NOMO-1 treated with DMSO at 0.1 percent for 48 hours (cell line): ENCODE results near the gene HUS1.
A peak's percentile ranks its signal among the peaks of the same experiment; 100 is the strongest.
"Not testable (repeated sequence)": the region's sequence is repeated elsewhere in the genome, so short reads cannot be mapped to it uniquely, and the experiment has no call there.

ENCODE experiments used
- DNase-seq: peaks from one replicate; lab custom pipeline; 2025; ENCODE audit not compliant: unreplicated experiment; lab: John Stamatoyannopoulos, UW

HUS1 gene

DNA sequence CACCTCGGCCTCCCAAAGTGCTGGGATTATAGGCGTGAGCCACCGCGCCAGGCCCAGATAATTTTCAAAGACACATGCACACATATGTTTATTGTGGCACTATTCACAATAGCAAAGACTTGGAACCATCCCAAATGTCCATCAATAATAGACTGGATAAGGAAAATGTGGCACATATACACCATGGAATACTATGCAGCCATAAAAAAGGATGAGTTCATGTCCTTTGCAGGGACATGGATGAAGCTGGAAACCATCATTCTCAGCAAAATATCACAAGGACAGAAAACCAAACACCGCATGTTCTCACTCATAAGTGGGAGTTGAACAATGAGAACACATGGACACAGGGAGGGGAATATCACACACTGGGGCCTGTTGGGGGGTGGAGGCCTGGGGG lies 1.2 kb upstream of the HUS1 start:
- not testable (repeated sequence) for DNase-seq

DNA sequence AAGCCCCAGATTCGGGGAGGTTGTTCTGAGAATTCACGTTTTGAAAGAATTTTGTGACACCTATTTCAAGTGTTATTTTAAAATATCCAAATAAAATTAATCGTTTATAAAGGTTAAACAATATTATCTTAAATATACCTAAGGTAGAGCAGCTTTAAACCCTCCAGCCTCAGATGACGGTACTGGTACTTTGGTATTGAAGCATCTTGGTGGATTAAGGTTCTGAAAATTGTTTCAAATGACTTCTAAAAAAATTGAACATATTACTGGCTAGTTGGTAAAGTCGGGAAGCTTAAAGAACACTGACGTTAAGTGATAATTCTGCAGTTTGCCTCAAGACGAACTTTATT lies 392 bp upstream of the HUS1 start:
- DNase-seq: no peak

DNA sequence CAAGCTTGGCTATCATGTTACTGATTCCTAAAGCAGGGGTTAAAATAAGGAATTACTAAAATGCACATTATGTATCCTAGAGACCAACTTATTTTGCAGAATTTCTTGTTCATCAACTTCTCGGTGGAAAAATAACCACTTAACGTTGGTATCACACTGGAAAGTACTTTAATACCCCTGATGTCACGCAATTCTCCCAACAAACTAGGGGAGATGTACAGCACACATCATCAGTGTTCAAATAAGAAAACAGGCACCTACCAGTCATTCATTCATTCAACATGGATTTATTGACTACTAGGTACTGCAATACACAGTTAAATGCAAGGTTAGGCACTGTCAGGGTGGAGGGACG lies 648 bp downstream of the HUS1 start:
- no peak for DNase-seq

DNA sequence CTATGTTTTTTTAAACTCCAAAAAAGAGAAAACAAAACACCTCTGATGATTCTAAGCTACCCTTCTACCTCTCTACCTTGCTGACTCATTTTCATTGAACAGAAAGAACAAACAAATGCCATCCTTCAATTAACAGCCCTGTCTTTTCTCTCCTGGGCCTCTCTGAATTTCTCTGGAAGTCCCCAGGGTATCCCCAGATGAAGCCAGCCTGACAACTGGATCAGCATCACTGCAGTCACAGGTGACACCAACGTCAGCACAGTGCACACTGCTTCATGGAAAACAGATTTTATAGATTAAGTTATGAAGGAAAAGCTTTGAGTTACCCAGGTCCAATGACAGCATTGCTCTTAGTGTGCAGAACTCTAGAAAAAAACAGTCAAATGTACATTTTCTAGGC lies 5.7 kb downstream of the HUS1 start:
- no peak for DNase-seq

DNA sequence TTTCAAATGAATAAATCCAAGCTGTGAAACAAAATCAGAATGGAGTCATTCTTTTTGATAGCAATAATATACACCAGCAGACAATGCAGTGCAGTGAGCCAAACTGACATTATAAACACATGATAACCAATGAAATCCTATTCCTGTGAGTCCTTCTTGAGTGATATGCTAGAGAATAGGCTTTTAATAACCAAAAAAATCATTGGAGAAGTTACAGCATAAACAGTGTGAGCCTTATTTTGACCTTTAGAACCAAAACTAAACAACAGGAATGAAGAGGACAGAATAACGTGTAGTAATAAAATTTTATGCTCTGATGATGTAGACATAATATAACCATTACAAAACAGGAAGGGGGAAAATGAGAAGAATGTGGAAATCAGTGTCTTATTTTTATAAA lies 8.7 kb downstream of the HUS1 start:
- DNase-seq: peak; percentile 45

DNA sequence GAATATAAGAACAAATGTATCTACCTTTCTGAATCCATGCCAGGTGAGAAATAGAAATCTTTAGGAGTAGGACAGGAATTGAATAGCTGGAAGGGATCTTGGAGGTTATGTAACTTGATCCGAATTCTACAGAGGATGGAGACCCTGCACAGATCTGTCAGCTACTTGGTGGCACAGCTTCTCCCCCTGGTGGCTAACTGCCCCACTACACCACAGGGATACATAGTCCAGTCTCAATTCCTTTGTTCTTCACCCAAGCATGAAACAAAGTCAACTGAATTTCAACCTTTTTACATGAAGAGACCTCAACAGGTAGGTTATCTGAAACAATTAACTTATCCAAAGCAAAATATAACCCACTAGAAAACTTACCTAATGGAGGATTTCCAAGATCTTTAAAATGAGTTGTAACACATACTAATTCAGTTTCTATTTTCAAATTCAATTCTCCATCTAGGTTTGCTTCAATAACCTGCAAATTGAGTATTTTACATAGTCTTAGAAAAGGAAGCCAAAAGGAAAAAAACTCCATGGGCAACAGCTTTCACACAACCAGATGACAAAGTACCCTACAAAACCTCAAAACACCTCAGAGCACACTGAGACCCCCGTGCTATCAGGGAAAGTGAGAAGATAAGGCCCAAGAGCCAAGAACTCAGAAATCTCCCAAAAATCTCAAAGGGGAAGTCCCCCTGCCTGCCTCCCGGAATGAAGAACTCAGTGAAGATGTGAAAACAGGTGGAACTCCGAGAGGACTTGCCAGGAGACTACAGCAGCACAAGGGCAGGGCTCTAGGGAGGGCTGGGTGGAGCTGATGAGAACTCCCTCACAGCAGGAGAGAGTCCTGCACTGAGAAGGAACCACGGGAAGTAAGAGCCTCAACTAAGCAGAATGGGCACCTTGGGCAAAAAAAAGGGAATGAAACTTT lies 10.3 kb downstream of the HUS1 start:
- DNase-seq: no peak

DNA sequence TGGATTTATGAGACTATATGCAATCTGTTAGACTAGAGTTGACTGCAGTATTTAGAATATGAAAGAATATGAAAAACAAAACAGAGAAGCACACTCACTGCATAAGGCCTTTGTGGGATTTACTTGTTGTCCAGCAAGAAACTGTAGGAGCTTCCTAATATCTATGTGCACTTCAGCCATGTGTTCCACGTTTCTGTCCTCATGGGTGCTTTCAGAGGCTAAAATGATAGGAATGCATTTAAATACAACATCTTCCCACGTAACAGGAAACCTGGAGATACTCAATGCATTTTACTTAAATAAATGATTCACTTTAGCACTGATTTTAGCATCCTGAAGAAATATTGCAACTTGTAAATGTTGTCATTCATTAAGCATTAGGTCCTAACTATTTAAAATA lies 11.7 kb downstream of the HUS1 start:
- DNase-seq: no peak

DNA sequence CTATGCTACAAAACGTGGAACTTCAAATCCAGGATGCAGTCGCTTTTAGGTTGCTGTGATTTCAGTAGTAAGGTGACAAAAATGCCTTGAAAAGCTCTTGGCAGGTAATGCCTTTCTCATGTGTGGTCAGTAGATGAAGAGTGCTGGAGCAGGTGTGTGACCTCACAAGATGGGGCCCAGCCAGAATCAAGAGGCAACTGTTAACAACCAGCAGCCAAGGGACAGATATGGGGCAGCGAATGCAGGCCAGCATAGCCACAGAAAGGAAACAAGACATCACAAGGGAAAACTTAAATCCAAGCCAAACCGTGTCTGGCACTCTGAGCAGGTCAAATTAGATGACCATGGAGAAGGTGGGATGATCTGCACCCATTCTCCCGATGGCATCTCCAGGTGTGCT lies 12.3 kb downstream of the HUS1 start:
- DNase-seq: no peak

DNA sequence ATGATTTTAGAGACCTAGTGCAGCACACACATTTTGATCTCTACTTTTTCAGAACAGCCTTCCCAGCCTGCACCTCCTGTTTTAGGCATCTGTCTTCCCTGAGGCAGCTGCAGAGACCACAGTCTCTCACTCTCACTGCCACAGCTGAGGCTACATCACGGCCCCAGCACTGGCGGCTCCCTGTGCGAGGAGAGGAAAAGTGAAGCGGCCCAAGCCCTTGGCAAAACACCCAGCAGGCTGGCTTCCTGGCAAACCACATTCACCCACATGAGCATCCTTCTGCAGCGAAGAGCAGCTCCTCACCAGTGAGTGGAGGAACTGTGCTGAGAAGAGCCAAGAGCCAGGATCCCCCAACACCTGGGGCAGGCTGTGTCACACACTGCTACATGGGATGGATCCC lies 14.0 kb downstream of the HUS1 start:
- DNase-seq: no peak

DNA sequence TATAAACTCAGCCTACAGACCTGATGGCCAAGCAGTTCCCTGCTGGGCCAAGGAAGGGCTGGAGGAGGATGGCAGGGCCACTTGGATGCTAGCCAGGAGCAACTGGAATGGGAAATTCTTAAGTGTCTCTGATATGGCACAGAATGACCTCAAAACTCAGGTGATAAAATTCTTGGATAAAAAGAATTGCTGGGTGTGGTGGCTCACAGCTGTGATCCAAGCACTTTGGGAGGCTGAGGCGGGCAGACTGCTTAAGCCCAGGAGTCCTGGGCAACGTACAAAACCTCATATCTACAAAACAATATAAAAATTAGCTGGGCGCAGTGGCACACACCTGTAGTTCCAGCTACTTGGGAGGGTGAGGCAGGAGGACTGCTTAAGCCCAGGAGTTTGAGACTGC lies 17.2 kb downstream of the HUS1 start:
- DNase-seq: no peak

DNA sequence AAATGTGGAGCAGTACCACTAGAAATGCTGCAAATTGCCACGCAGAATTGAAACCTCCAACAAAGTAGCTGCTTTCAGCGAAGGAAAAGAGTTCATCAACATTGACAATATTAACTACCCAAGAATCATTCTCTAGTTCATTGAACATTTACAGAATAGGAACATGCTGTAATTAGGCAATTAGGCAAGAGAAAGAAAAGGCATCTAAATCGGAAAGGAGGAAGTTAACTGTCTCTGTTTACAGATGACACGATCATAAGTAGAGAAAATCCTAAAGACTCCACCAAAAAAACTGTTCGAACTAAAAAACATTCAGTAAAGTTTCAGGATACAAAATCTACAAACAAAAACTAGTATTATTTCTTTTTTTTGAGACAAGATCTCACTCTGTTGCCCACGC lies 22.3 kb downstream of the HUS1 start:
- DNase-seq: peak; percentile 71

DNA sequence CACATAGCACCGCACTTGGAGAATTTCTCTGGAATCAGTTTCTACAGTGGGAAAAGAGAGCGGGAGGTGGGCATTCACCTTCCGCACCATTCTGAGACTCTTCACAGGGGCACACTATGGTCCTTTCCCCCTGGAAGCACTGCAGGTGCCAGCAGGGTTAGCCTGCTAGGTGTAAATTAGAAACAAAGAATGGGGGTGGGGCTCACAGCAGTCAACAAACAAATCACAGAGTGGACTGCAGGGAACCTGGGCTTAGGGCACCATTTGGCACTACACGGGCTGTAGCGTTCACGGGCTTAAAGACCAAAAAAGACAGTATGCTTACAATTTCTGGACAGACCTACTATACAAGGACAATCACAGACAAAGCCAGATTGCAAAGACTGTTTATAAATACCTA lies 23.2 kb downstream of the HUS1 start:
- DNase-seq: no peak

DNA sequence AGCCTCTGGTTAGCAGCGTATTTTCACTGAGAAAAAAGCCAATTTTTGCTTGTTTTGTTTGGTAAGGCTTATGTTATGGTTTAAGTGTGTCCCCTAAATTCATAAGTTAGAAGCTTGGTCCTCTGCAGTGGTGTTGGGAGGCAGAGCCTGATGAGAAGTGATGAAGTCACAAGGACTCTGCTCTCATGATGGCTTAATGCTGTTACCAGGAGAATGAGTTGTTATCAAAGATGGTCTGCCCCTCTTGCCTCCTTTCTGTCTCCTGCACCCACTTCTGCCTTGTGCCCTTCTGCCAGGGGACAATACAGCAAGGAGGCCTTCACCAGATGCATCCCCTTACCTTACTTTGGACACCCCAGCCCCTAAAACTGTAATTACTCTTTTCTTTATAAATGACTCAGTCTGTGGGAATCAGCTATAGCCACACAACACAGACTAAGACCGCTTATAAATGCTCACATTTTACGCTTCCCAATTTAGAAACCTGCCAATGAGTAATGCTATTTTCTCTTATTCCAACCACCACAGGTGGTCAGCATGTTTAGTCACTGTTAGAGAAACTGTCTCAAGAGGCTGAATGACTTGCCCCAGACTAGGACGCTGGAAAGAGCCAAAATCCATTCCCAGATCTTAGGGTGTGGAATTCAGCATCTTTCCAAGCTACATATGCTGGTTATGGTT lies 25.0 kb downstream of the HUS1 start:
- DNase-seq: no peak

DNA sequence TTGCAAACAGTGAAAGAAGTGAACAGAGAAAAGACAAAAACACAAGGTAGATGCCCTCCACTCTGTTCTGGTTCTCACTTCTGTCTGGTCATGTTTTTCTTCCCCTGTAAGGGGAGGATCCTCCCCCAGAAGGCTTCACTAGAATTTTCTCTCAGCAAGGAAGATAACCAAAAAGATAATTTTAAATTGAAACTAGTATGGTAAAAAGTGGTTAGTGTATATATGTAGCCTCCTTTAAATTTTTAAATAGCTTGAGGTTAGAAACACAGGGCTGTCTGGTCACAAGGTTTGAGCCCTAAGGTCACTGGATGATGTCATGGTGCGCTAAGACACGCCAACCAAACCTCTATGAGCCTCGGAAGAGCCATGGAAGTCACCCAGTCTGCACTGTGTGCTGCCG lies 25.6 kb downstream of the HUS1 start:
- no peak for DNase-seq

DNA sequence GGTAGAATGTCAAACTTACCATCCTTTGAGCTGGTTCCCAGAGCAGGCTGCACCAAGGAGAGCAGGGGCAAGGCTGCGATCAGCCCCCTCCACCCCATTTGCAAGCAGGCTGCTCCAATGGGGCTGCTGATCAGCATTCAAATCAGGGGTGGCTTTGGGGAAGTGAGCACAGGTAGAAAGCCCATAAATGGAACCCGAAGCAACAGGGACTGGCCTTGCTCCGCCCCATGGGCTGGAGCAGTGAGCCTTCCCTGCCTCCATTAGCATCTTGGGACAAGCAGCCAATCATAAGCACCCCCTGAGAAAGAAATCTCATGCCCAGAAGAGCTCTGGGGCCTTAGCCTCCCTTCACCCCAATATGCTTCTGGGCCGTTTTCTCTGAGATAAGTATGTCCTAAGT lies 27.2 kb downstream of the HUS1 start:
- no peak for DNase-seq

DNA sequence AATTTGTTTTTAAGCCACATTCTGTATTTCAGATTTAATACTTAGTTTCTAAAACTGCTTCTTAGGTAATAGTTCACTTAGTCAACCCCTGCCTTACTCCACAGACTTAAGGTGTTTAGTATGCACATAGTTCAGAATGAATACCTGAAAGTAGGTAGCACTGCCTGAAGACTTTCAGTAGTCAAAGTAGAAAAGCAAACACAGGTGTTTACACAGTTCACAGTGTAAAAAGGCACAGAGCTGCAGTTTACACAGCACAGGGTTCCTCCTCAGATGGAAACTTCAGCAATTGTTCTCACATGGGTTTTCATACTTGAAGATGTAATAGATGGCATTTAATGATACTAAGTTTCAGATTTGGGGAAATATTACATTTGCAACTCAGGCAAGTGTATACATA lies 28.0 kb downstream of the HUS1 start:
- no peak for DNase-seq

DNA sequence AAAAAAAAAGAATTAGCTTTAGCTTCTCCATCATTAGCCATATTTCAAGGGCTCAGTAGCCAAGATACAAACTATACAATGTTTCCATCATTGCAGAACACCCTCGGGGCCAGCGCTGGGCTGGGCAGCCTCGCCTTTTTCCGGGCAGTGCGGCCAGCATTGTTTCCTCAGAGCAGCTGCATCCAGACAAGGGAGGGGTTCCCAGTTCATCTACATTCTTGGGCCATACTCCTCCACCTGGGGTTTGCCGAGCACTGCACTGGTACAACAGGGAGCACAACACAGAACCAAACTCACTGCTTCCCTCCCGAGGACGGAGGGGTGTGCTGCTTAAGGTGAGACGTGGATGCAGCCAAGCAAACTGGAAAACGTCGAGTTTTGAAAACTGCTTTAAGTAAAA lies 28.7 kb downstream of the HUS1 start:
- no peak for DNase-seq

DNA sequence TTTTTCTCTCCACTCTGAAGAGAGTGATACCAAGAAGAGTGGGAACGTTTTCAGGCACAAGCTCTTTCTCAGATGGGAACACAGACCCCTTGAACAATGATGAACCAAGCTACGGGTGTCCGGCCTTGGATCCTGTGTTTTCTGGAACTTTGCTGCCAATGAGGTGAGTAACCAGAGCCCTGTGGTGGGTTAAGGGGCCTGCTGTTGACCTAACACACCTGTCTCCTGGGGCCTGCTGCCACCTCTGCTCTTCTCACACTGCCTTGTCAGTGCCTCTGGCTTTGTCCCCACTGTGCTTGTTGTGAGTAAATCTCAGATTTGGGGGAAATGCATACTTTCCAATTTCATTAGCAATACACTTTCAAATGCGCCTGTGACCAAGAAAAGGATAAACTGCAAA lies 29.7 kb downstream of the HUS1 start:
- DNase-seq: no peak

DNA sequence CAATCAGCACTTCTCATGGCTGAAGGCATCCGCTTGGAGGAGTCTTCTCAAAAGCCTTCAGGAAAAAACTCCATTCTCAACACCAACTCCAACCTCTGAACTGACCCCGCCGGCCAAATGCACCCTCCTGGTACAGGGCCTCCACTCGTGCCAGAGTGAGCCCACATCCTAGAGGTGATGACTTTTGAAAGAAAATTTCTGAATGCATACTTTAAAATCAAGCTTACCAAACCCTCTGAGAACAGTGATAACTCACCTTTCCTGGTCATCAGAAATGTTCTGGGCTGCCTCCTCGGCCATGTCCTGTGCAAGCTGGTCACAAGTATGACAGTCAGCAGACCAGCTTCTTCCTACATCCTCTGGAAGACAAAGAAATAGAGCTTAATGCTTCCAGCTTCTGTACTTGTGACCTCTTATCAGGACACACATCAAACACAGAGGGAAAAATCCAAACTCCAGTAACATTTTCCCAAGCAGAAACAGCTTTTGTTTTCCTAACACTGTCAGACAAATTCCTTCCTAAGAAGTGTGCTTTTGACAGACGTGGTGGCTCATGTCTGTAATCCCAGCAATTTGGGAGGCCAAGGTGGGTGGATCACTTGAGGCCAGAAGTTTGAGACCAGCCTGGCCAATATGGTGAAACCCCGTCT lies 31.1 kb downstream of the HUS1 start, which contains the start of gene PKD1L1:
PKD1L1 (minus strand) TSS at position 326 of the 650 bp plus-strand sequence; CDS start at position 300, 26 bp downstream.
- no peak for DNase-seq

DNA sequence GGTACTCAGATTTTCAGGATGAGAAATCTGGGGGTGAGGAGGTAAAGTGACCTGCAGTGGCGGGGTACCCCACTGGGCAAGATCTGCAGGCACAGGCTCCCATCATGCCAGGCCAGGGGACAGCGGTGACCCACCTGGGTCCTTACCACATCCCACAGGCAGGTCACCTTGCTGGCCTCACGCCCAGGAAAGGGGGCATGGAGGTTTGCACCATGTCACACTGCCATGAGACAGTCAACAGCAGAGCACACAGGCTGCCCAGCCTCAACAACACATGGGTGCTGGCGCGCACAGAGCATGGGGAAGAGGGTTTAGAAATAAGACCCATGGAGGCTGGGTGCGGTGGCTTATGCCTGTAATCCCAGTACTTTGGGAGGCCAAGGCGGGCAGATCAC lies 32.1 kb downstream of the HUS1 start:
- no peak for DNase-seq

DNA sequence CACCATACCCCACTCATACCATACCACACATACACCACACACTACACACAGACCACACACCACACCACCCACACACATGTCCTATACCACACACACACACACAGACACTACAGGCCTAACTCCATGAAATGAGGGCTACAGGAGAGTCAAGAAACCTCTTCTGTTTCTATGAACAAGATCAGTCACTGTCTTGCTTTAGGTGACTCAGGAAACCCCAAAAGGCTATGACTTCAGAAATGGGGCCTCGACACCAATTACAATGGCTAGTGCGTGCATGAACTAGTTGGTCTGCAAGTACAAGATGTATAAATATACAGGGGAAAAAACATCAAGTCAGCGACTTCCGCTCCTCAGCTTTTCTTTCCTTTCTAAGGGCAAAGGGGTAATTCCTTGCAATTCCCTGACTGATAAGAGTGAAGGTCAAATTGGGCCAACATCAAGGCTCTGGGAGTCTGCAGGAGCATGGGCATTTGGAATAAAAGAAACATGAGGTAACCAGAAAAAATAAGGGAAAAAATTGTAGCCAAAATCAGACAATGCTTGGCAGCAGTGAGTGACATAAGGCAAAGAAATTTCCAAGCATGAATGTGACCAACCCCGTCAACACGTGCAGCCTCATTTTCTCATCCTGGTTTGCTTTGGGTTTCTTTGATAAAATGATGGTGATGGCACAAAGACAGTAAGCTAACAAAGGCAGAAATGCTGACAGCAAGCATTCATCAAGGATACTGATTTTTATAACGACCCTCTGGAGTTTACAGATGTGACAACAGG lies 32.6 kb downstream of the HUS1 start:
- no peak for DNase-seq
